ENCODE results near the gene MAJIN.

DNA sequence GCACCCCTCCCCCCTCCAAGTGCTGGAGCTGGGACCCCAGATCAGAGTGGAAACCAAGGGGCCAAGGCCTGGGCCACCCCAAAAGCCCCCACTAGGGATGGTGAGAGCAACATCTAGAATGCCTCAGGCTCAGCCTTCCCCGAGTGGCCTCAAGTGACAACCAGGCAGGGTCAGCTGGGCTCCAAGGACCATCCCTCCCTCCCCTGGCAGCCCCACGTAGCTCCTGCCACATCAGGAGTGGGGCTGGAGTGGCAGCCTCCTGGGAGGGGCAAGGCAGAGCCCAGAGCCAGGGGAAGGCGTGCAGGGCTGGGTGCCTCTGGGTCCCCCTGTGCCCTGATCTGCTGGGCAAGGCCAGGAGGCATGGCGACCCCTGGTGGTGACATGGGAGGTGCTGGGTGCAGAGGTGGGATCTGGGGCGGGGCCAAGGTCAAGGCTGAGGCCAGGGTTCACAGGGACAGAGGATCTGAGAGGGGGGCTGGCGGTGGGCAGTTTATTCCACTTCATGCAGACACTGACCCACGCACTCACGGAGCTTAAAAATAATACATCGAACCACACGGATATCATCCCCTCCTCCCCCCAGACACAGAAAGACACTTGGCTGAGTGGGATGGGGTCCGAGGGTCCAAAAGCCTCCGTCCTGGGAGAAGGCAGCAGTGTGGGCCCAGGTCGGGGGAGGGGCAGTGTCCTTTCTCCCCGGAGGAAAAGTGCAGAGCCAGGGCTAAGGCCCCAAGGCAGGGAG lies 77.7 kb downstream of the MAJIN start:
- TF ChIP-seq EZH2 (IDR thresholded peaks at IDR 0.05; ENCODE audit: borderline replicate concordance, low read depth, low read length, severe bottlenecking) = no peak
- TF ChIP-seq, protein P1, sequence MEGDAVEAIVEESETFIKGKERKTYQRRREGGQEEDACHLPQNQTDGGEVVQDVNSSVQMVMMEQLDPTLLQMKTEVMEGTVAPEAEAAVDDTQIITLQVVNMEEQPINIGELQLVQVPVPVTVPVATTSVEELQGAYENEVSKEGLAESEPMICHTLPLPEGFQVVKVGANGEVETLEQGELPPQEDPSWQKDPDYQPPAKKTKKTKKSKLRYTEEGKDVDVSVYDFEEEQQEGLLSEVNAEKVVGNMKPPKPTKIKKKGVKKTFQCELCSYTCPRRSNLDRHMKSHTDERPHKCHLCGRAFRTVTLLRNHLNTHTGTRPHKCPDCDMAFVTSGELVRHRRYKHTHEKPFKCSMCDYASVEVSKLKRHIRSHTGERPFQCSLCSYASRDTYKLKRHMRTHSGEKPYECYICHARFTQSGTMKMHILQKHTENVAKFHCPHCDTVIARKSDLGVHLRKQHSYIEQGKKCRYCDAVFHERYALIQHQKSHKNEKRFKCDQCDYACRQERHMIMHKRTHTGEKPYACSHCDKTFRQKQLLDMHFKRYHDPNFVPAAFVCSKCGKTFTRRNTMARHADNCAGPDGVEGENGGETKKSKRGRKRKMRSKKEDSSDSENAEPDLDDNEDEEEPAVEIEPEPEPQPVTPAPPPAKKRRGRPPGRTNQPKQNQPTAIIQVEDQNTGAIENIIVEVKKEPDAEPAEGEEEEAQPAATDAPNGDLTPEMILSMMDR (IDR thresholded peaks at IDR 0.05; ENCODE audit: borderline replicate concordance, extremely low read depth, low read length, poor library complexity, severe bottlenecking) = peak; percentile 98

All from DND-41 (cell line).